GM21529 (cell line): Measurements from ENCODE around the gene LACC1.

ENCODE experiments used
- ATAC-seq: cut with Tn5 transposase; IDR thresholded peaks from one replicate; pipeline ENCODE4 v1.9.1; 2021; ENCODE audit not compliant: unreplicated experiment

The LACC1 gene

GRCh38 chr13:43883631-43884030, 3.9 kb downstream of the LACC1 start:
- no peak for ATAC-seq

- no peak for ATAC-seq
Measured at GRCh38 chr13:43884222-43884621, 4.5 kb downstream of the LACC1 start.

- ATAC-seq, result no peak
Measured at GRCh38 chr13:43894438-43894837, 14.7 kb downstream of the LACC1 start.

- ATAC-seq, result no peak
Measured at GRCh38 chr13:43895940-43896339, 16.2 kb downstream of the LACC1 start.

- ATAC-seq, result no peak
Measured at GRCh38 chr13:43905435-43906031, 25.8 kb downstream of the LACC1 start.

- ATAC-seq, result no peak
Measured at GRCh38 chr13:43908156-43909126, 28.7 kb downstream of the LACC1 start.

GRCh38 chr13:43910856-43911255, 31.2 kb downstream of the LACC1 start:
- ATAC-seq, result no peak

- ATAC-seq, result no peak
Measured at GRCh38 chr13:43911278-43911677, 31.6 kb downstream of the LACC1 start.

GRCh38 chr13:43911871-43912270, 32.2 kb downstream of the LACC1 start:
- no peak for ATAC-seq

- no peak for ATAC-seq
Measured at GRCh38 chr13:43915451-43915850, 35.7 kb downstream of the LACC1 start.

GRCh38 chr13:43916828-43917227, 37.1 kb downstream of the LACC1 start:
- no peak for ATAC-seq

GRCh38 chr13:43918636-43919035, 38.9 kb downstream of the LACC1 start:
- ATAC-seq, result no peak

- no peak for ATAC-seq
Measured at GRCh38 chr13:43920965-43921674, 41.4 kb downstream of the LACC1 start.

GRCh38 chr13:43924549-43925245, 45.0 kb downstream of the LACC1 start:
- ATAC-seq, result peak; percentile 96

- ATAC-seq, result no peak
Measured at GRCh38 chr13:43929947-43930346, 50.2 kb downstream of the LACC1 start.

GRCh38 chr13:43933378-43933777, 53.7 kb downstream of the LACC1 start:
- ATAC-seq, result peak; percentile 100

- no peak for ATAC-seq
Measured at GRCh38 chr13:43934273-43934672, 54.6 kb downstream of the LACC1 start.

- no peak for ATAC-seq
Measured at GRCh38 chr13:43935878-43936277, 56.2 kb downstream of the LACC1 start.

- no peak for ATAC-seq
Measured at GRCh38 chr13:43936647-43937046, 56.9 kb downstream of the LACC1 start.

- ATAC-seq, result no peak
Measured at GRCh38 chr13:43937839-43938238, 58.1 kb downstream of the LACC1 start.

GRCh38 chr13:43938449-43938848, 58.7 kb downstream of the LACC1 start:
- no peak for ATAC-seq
